C4-2B (cell line): ENCODE data around the gene RAD23B.

ENCODE experiments used
- ZFX ChIP-seq: fragments of 450-650 bp; IDR thresholded peaks from 2 replicates; pipeline ENCODE4 v1.6.1; 2017
- TF ChIP-seq, protein P1 (sequence below): fragments of 450-650 bp; conservative IDR thresholded peaks from 2 replicates; pipeline ENCODE4 v1.5.1; 2017; ENCODE audit warnings: mild to moderate bottlenecking

- TF ChIP-seq, protein P1, sequence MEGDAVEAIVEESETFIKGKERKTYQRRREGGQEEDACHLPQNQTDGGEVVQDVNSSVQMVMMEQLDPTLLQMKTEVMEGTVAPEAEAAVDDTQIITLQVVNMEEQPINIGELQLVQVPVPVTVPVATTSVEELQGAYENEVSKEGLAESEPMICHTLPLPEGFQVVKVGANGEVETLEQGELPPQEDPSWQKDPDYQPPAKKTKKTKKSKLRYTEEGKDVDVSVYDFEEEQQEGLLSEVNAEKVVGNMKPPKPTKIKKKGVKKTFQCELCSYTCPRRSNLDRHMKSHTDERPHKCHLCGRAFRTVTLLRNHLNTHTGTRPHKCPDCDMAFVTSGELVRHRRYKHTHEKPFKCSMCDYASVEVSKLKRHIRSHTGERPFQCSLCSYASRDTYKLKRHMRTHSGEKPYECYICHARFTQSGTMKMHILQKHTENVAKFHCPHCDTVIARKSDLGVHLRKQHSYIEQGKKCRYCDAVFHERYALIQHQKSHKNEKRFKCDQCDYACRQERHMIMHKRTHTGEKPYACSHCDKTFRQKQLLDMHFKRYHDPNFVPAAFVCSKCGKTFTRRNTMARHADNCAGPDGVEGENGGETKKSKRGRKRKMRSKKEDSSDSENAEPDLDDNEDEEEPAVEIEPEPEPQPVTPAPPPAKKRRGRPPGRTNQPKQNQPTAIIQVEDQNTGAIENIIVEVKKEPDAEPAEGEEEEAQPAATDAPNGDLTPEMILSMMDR: no peak
- no peak for TF ChIP-seq ZFX
Measured at GRCh38 chr9:107269254-107269653, 13.8 kb upstream of the RAD23B start.
